Aorta (tissue), 5 donors: ENCODE measurements around the gene SCMH1. TPM values are rescaled to one million over a fixed set of nuclear protein-coding genes. Genes with fewer than 3 reads are reported as not detected.
A peak's percentile ranks its signal among the peaks of the same experiment; 100 is the strongest.

ENCODE experiments used
- ATAC-seq: fragments of 200-7000 bp; cut with Tn5 transposase; one replicate; pipeline ENCODE4 v1.9.1; 2022; ENCODE audit warnings: moderate library complexity; ENCODE audit not compliant: low FRiP score
- DNase-seq, 2 donors: peaks; one replicate each; pipeline ENCODE4 v3.0.0-alpha.2; 2020
- H3K27ac ChIP-seq, 2 donors: one replicate each; pipeline ENCODE4 v1.5.1; 2013; ENCODE audit warnings: low read length in 2 of 2, mild to moderate bottlenecking in 2 of 2, moderate library complexity in 2 of 2, control low read depth in 1 of 2, inconsistent platforms in 1 of 2, low read depth in 1 of 2
- H3K27me3 ChIP-seq, 2 donors: one replicate each; pipeline ENCODE4 v1.6.1; 2013; ENCODE audit warnings: control low read depth in 1 of 2, low read length in 1 of 2, mild to moderate bottlenecking in 1 of 2, moderate library complexity in 1 of 2; ENCODE audit not compliant: insufficient read depth in 2 of 2, control insufficient read depth in 1 of 2
- H3K36me3 ChIP-seq, 2 donors: one replicate each; pipeline ENCODE4 v1.6.1; 2013; ENCODE audit warnings: control low read depth in 1 of 2, low read length in 1 of 2, mild to moderate bottlenecking in 1 of 2; ENCODE audit not compliant: insufficient read depth in 2 of 2, control insufficient read depth in 1 of 2
- H3K4me1 ChIP-seq, 2 donors: one replicate each; pipeline ENCODE4 v1.6.1; 2013; ENCODE audit warnings: low read length in 2 of 2, control low read depth in 1 of 2, mild to moderate bottlenecking in 1 of 2, moderate library complexity in 1 of 2; ENCODE audit not compliant: insufficient read depth in 2 of 2, control insufficient read depth in 1 of 2
- H3K4me3 ChIP-seq, 2 donors: one replicate each; pipeline ENCODE4 v1.5.1; 2013; ENCODE audit warnings: low read length in 2 of 2, control low read depth in 1 of 2, mild to moderate bottlenecking in 1 of 2
- H3K9me3 ChIP-seq: one replicate; pipeline ENCODE4 v1.6.1; 2013; ENCODE audit warnings: mild to moderate bottlenecking, low read length; ENCODE audit not compliant: control insufficient read depth
- WGBS, 2 donors: extraction: QIAGEN DNeasy Blood & Tissue Kit; methylation state at CpG; one replicate each; pipeline ENCODE4 v1.1.7; 2013; 5-methylcytosine and 5-hydroxymethylcytosine counted together
- intact Hi-C, 2 donors: fragments of 100-400 bp; cut with DNase I; formaldehyde crosslinking; loops; one replicate each; pipeline versions ENCODE4 v1.14.2 to v1.15.0; 2022
- polyA plus RNA-seq, 2 donors: library from polyadenylated mRNA; stranded (reverse); fragments of 200-250 nt; gene quantifications; one replicate each; pipeline ENCODE4 v1.2.3, GENCODE V29; 2013
- total RNA-seq, 2 donors: library from RNA; stranded (reverse); fragmentation: NEBNext Ultra II Directional; extraction: Animal tissue kit (Norgen Biotek cat#: 25700); gene quantifications; one replicate each; pipeline ENCODE4 v1.2.1, GENCODE V29; 2021
- donor health status: healthy with polysubstance abuse.
- donor health status: Bipolar disorder and iron deficiency.
- donor health status: DM: no; HTN: no; CAD: no.
- donor health status: DM: no; HTN: no; CAD: no.
- donor health status: DM: yes; HTN: yes; CAD: no.

The SCMH1 gene
- total and polyA plus RNA-seq, 4 donors: 36.2 to 60.7 (median 47.4) TPM

- intact Hi-C loops: loop anchor here (2.0 kb wide), 2 partner anchors 66 to 130 kb away; no protein-coding TSS in a partner anchor
- Histone ChIP-seq H3K4me1 (peaks cover 4 to 11% of the 10 kb centered on the region in 2 donors), H3K27me3 (no peaks in the 10 kb centered on the region), H3K36me3 (no peaks in the 10 kb centered on the region), H3K27ac (no peak overlapping the region), H3K9me3 (no peaks in the 10 kb centered on the region), H3K4me3 (no peak overlapping the region)
- no peak for DNase-seq
- no peak for ATAC-seq
- 91 to 96% methylated on average over 1 of the region's 1 CpG for WGBS, 2 donors
Observed at GRCh38 chr1:41110736-41111135, 131.4 kb downstream of the SCMH1 start.

- Histone ChIP-seq H3K9me3 (no peaks in the 10 kb centered on the region), H3K4me3 (no peak overlapping the region), H3K27me3 (no peaks in the 10 kb centered on the region), H3K4me1 (peaks cover 4 to 11% of the 10 kb centered on the region in 2 donors), H3K27ac (peak overlapping the region in 1 of 2 donors; percentile 93), H3K36me3 (no peaks in the 10 kb centered on the region)
- intact Hi-C loops: loop anchor here (2.0 kb wide), 2 partner anchors 65 to 131 kb away; no protein-coding TSS in a partner anchor
- ATAC-seq: no peak
- 25 to 35% methylated on average over 1 of the region's 1 CpG for WGBS, 2 donors
- no peak for DNase-seq
Observed at GRCh38 chr1:41110286-41110685, 131.8 kb downstream of the SCMH1 start.

GRCh38 chr1:41109310-41110197 is 132.6 kb downstream of the SCMH1 start:
- ATAC-seq: peak; percentile 93
- intact Hi-C loops: loop anchor here (2.0 to 10.0 kb wide), 4 partner anchors 45 to 131 kb away; no protein-coding TSS in a partner anchor
- Histone ChIP-seq H3K27ac (peak overlapping the region; percentile 99 to 100), H3K9me3 (no peaks in the 10 kb centered on the region), H3K27me3 (no peaks in the 10 kb centered on the region), H3K36me3 (no peaks in the 10 kb centered on the region), H3K4me1 (peaks cover 4 to 11% of the 10 kb centered on the region in 2 donors), H3K4me3 (peak overlapping the region in 1 of 2 donors; percentile 76)
- no peak for DNase-seq
- WGBS, 2 donors: 3 to 4% methylated on average over 4 of the region's 4 CpGs

- ATAC-seq (peak; percentile 65), DNase-seq (no peak)
- WGBS, 2 donors: 25 to 30% methylated on average over 1 of the region's 1 CpG
- Histone ChIP-seq H3K4me1 (peaks cover 9 to 13% of the 10 kb centered on the region in 2 donors), H3K4me3 (no peak overlapping the region), H3K27me3 (no peaks in the 10 kb centered on the region), H3K9me3 (no peaks in the 10 kb centered on the region), H3K36me3 (no peaks in the 10 kb centered on the region), H3K27ac (peak overlapping the region; percentile 100)
- intact Hi-C loops: loop anchor here in 1 of 2 donors (5.0 to 10.0 kb wide), 2 partner anchors 46 to 61 kb away; no protein-coding TSS in a partner anchor
Observed at GRCh38 chr1:41108696-41109275, 133.3 kb downstream of the SCMH1 start.

- DNase-seq: no peak
- peak; percentile 23 for ATAC-seq
- Histone ChIP-seq H3K4me3 (no peak overlapping the region), H3K27me3 (no peaks in the 10 kb centered on the region), H3K27ac (peak overlapping the region; percentile 28 to 43), H3K4me1 (peaks cover 9 to 11% of the 10 kb centered on the region in 2 donors), H3K36me3 (no peaks in the 10 kb centered on the region), H3K9me3 (no peaks in the 10 kb centered on the region)
- whole genome bisulfite sequencing, 2 donors: 30% methylated on average over 4 of the region's 4 CpGs
- intact Hi-C loops: loop anchor here in 1 of 2 donors (5.0 to 10.0 kb wide), 2 partner anchors 51 to 116 kb away; no protein-coding TSS in a partner anchor
Observed at GRCh38 chr1:41103766-41104165, 138.3 kb downstream of the SCMH1 start.

- no peak for DNase-seq
- H3K9me3 ChIP-seq: no peaks in the 10 kb centered on the region
- WGBS, 2 donors: 21 to 26% methylated on average over 1 of the region's 1 CpG
- H3K27ac ChIP-seq: peak overlapping the region in 1 of 2 donors; percentile 88
- H3K4me3 ChIP-seq: no peak overlapping the region
- intact Hi-C loops: loop anchor here in 1 of 2 donors (5.0 to 10.0 kb wide), 2 partner anchors 52 to 115 kb away; no protein-coding TSS in a partner anchor
- H3K36me3 ChIP-seq: no peaks in the 10 kb centered on the region
- ATAC-seq: no peak
- H3K4me1 ChIP-seq: peaks cover 6 to 7% of the 10 kb centered on the region in 2 donors
- H3K27me3 ChIP-seq: no peaks in the 10 kb centered on the region
Observed at GRCh38 chr1:41102653-41103052, 139.5 kb downstream of the SCMH1 start.

- no peaks in the 10 kb centered on the region for H3K27me3 ChIP-seq
- peak overlapping the region; percentile 76 to 88 for H3K27ac ChIP-seq
- peak; percentile 92 to 96 for DNase-seq
- H3K9me3 ChIP-seq: no peaks in the 10 kb centered on the region
- peaks cover 6 to 7% of the 10 kb centered on the region in 2 donors for H3K4me1 ChIP-seq
- no peak overlapping the region for H3K4me3 ChIP-seq
- no peaks in the 10 kb centered on the region for H3K36me3 ChIP-seq
- 7 to 8% methylated on average over 2 of the region's 2 CpGs for WGBS, 2 donors
- intact Hi-C loops: loop anchor here in 1 of 2 donors (5.0 to 10.0 kb wide), 2 partner anchors 53 to 115 kb away; no protein-coding TSS in a partner anchor
- peak; percentile 91 for ATAC-seq
Observed at GRCh38 chr1:41101950-41102607, 140.0 kb downstream of the SCMH1 start.

- Histone ChIP-seq H3K27me3 (no peaks in the 10 kb centered on the region), H3K9me3 (no peaks in the 10 kb centered on the region), H3K27ac (no peak overlapping the region), H3K4me1 (peaks cover 8 to 12% of the 10 kb centered on the region in 2 donors), H3K4me3 (no peak overlapping the region), H3K36me3 (no peaks in the 10 kb centered on the region)
- ATAC-seq (no peak), DNase-seq (no peak)
- intact Hi-C loops: loop anchor here in 1 of 2 donors (5.0 to 10.0 kb wide), 2 partner anchors 54 to 114 kb away; no protein-coding TSS in a partner anchor
- WGBS, 2 donors: 99 to 100% methylated on average over 1 of the region's 1 CpG
Observed at GRCh38 chr1:41101076-41101475, 141.0 kb downstream of the SCMH1 start.
